H1 (cell line): Measurements from ENCODE around the gene CFAP97D2. TPM values are rescaled to one million over a fixed set of nuclear protein-coding genes. Genes with fewer than 3 reads are reported as not detected.

Source experiments
- ATF3 ChIP-seq: IDR thresholded peaks from 2 replicates; pipeline ENCODE4 v1.6.1; 2011; ENCODE audit warnings: low read depth, mild to moderate bottlenecking, low read length; ENCODE audit not compliant: insufficient read depth
- CHD1 ChIP-seq: IDR thresholded peaks from 2 replicates; pipeline ENCODE4 v1.6.1; 2012; ENCODE audit warnings: low read depth, low read length, improper control_type of control experiment
- CHD7 ChIP-seq: fragments of 300-600 bp; sonication (generic); IDR thresholded peaks from 2 replicates; pipeline ENCODE4 v1.7.1; 2012; ENCODE audit warnings: low read length, moderate library complexity, mild to moderate bottlenecking, inconsistent platforms; ENCODE audit not compliant: insufficient replicate concordance
- EP300 ChIP-seq, 2 experiments: IDR thresholded peaks; 1 replicate in 1 of 2; 2 replicates in 1 of 2; pipeline ENCODE4 v1.6.1; 2011 to 2012; ENCODE audit warnings: low read depth in 2 of 2, low read length in 2 of 2, mild to moderate bottlenecking in 2 of 2, borderline replicate concordance in 1 of 2, inconsistent platforms in 1 of 2, moderate library complexity in 1 of 2
- GTF2F1 ChIP-seq: IDR thresholded peaks from 2 replicates; pipeline ENCODE4 v1.6.1; 2012; ENCODE audit warnings: low read depth, low read length, improper control_type of control experiment, borderline replicate concordance
- JUN ChIP-seq: IDR thresholded peaks from 2 replicates; pipeline ENCODE4 v1.6.1; 2011; ENCODE audit warnings: low read depth, mild to moderate bottlenecking, improper control_type of control experiment, low read length
- KDM5A ChIP-seq: fragments of 200-600 bp; IDR thresholded peaks from 2 replicates; pipeline ENCODE4 v1.7.1; 2012; ENCODE audit warnings: mild to moderate bottlenecking, low read length, inconsistent platforms, mixed read lengths
- NRF1 ChIP-seq: IDR thresholded peaks from 2 replicates; pipeline ENCODE4 v1.6.1; 2011; ENCODE audit warnings: mild to moderate bottlenecking, low read depth, low read length, improper control_type of control experiment
- RBBP5 ChIP-seq: IDR thresholded peaks from 2 replicates; pipeline ENCODE4 v1.7.1; 2012; ENCODE audit warnings: low read depth, mild to moderate bottlenecking, inconsistent platforms, low read length, moderate library complexity, borderline replicate concordance
- RFX5 ChIP-seq: IDR thresholded peaks from 2 replicates; pipeline ENCODE4 v1.6.1; 2011; ENCODE audit warnings: low read depth, low read length, improper control_type of control experiment, borderline replicate concordance
- SP1 ChIP-seq: IDR thresholded peaks from 2 replicates; pipeline ENCODE4 v1.6.1; 2011; ENCODE audit warnings: low read depth, low read length
- SP2 ChIP-seq: IDR thresholded peaks from 2 replicates; pipeline ENCODE4 v1.6.1; 2012; ENCODE audit warnings: mild to moderate bottlenecking, low read length, inconsistent platforms
- polyA plus RNA-seq, 7 experiments: library from polyadenylated mRNA; depleted of rRNA in 3 of 7; stranded (reverse) in 5 of 7; unstranded in 2 of 7; fragments of >200 nt in 5 of 7; fragments of 200-250 nt in 2 of 7; gene quantifications; 1 replicate in 5 of 7; 2 replicates in 1 of 7; 4 replicates in 1 of 7; pipeline versions ENCODE4 v1.2.1 to v1.2.3, GENCODE V29; 2011 to 2013; ENCODE audit warnings: missing spikeins in 2 of 7, mixed read lengths in 2 of 7
- total RNA-seq: library from RNA; stranded (reverse); fragmentation: NEBNext Ultra II Directional; extraction: Animal tissue kit (Norgen Biotek cat#: 25700); gene quantifications from 2 replicates; pipeline ENCODE4 v1.2.1, GENCODE V29; 2021

CFAP97D2 gene
- total and polyA plus RNA-seq, 2 of the 8 experiments (the other 6 are each of a cell fraction or from before 2014, with no cell fraction given), result not detected

- no peak for TF ChIP-seq CHD7
- TF ChIP-seq ATF3, result no peak
- no peak for TF ChIP-seq KDM5A
- TF ChIP-seq EP300 (IDR thresholded peaks at IDR 0.05; ENCODE audit: borderline replicate concordance in 1 of 2, low read depth in 2 of 2, low read length in 2 of 2), result no peak
- TF ChIP-seq CHD1, result no peak
- no peak for TF ChIP-seq SP1
- TF ChIP-seq GTF2F1, result no peak
- TF ChIP-seq JUN, result no peak
- TF ChIP-seq RBBP5, result no peak
- TF ChIP-seq NRF1, result no peak
- TF ChIP-seq SP2, result no peak
- no peak for TF ChIP-seq RFX5
These were observed 34.9 kb downstream of the CFAP97D2 start (continued) for GRCh38 chr13:114213980-114214379.
